Measurements from ENCODE around the gene ARMC2.

The ARMC2 gene

DNA sequence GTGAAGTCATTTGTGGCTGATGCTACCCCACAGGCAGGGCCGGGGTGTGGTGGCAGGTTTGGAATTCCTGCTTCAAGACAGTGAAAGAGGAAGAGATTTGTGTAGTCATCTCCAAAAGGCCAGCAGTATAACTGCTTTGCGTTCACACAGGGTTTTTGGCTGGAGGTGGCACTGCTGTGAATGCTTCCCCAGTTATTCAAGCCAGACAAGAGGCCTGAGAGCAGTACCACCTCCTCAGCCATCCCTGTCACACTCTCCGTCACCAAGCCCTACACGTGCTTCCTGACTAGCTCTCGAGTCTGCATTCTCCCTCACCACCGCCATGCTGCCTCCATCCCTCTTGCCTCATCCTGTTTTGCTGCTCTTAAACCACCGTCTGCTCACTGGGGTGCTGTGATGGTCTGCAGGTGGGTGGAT, 23.9 kb downstream of the ARMC2 start:
- Histone ChIP-seq H3K79me2 (ENCODE audit: insufficient read depth, low read length) (no peaks in the 10 kb centered on the region), H3K27me3 (ENCODE audit: low read length) (no peaks in the 10 kb centered on the region), H3K9me3 (ENCODE audit: insufficient read depth, low read length) (no peaks in the 10 kb centered on the region), H3K36me3 (ENCODE audit: low read length) (no peaks in the 10 kb centered on the region), H3K9ac (ENCODE audit: low read length) (no peak overlapping the region), H3K4me2 (ENCODE audit: low read depth, low read length, poor library complexity, severe bottlenecking) (no peak overlapping the region), H3K9me2 (replicated peaks; ENCODE audit: insufficient read depth, low read length) (no peaks in the 10 kb centered on the region), H3K4me3 (ENCODE audit: insufficient read depth, low read length, poor library complexity, severe bottlenecking) (no peak overlapping the region), H2AFZ (ENCODE audit: low read depth, low read length, severe bottlenecking) (no peak overlapping the region), H4K20me1 (ENCODE audit: low read depth, low read length) (no peaks in the 10 kb centered on the region), H3K27ac (ENCODE audit: low read depth, low read length) (no peak overlapping the region), H3F3A (ENCODE audit: insufficient read depth) (no peaks in the 10 kb centered on the region)
- TF ChIP-seq CTCF (IDR thresholded peaks at IDR 0.05; ENCODE audit: insufficient read depth, low read length, poor library complexity, severe bottlenecking) (no peak), EZH2phosphoT487 (conservative IDR thresholded peaks at IDR 0.05; ENCODE audit: low read length) (no peak)

- Histone ChIP-seq H3F3A (ENCODE audit: insufficient read depth) (no peaks in the 10 kb centered on the region), H3K9ac (ENCODE audit: low read length) (no peak overlapping the region), H3K4me3 (ENCODE audit: insufficient read depth, low read length, poor library complexity, severe bottlenecking) (no peak overlapping the region), H3K9me2 (replicated peaks; ENCODE audit: insufficient read depth, low read length) (no peaks in the 10 kb centered on the region), H3K27ac (ENCODE audit: low read depth, low read length) (no peak overlapping the region), H3K79me2 (ENCODE audit: insufficient read depth, low read length) (no peaks in the 10 kb centered on the region), H3K9me3 (ENCODE audit: insufficient read depth, low read length) (no peaks in the 10 kb centered on the region), H3K4me2 (ENCODE audit: low read depth, low read length, poor library complexity, severe bottlenecking) (no peak overlapping the region), H3K27me3 (ENCODE audit: low read length) (no peaks in the 10 kb centered on the region), H4K20me1 (ENCODE audit: low read depth, low read length) (no peaks in the 10 kb centered on the region), H3K36me3 (ENCODE audit: low read length) (no peaks in the 10 kb centered on the region), H2AFZ (ENCODE audit: low read depth, low read length, severe bottlenecking) (no peak overlapping the region)
- TF ChIP-seq EZH2phosphoT487 (conservative IDR thresholded peaks at IDR 0.05; ENCODE audit: low read length) (no peak), CTCF (IDR thresholded peaks at IDR 0.05; ENCODE audit: insufficient read depth, low read length, poor library complexity, severe bottlenecking) (no peak)
Measured at GRCh38 chr6:108872575-108872974, 24.4 kb downstream of the ARMC2 start.

DNA sequence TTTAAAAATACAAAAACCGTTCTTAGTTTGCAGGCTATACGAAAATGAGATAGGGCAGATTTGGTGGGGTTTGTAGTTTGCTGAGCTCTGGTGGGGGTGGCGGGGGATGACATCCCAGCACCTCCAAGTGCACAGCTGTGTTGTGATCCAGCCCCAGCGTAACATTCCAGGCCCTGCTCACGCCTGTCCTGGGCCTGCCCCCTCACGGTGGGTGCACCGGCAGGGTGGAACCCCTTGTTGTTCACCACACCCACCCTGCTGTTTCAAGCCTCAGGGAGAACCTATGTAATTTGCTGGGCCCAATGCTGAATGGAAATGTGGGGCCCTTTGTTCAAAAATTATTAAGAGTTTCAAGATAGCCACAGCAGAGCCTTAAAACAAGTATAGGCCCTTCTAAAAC, 25.0 kb downstream of the ARMC2 start:
- H3K9ac ChIP-seq (ENCODE audit: low read length), result no peak overlapping the region
- H4K20me1 ChIP-seq (ENCODE audit: low read depth, low read length), result no peaks in the 10 kb centered on the region
- no peak overlapping the region for H2AFZ ChIP-seq (ENCODE audit: low read depth, low read length, severe bottlenecking)
- H3K79me2 ChIP-seq (ENCODE audit: insufficient read depth, low read length), result no peaks in the 10 kb centered on the region
- H3K9me3 ChIP-seq (ENCODE audit: insufficient read depth, low read length), result no peaks in the 10 kb centered on the region
- no peaks in the 10 kb centered on the region for H3K36me3 ChIP-seq (ENCODE audit: low read length)
- no peak overlapping the region for H3K4me2 ChIP-seq (ENCODE audit: low read depth, low read length, poor library complexity, severe bottlenecking)
- H3F3A ChIP-seq (ENCODE audit: insufficient read depth), result no peaks in the 10 kb centered on the region
- TF ChIP-seq CTCF (IDR thresholded peaks at IDR 0.05; ENCODE audit: insufficient read depth, low read length, poor library complexity, severe bottlenecking) (no peak), EZH2phosphoT487 (conservative IDR thresholded peaks at IDR 0.05; ENCODE audit: low read length) (no peak)
- no peak overlapping the region for H3K27ac ChIP-seq (ENCODE audit: low read depth, low read length)
- H3K27me3 ChIP-seq (ENCODE audit: low read length), result no peaks in the 10 kb centered on the region
- no peak overlapping the region for H3K4me3 ChIP-seq (ENCODE audit: insufficient read depth, low read length, poor library complexity, severe bottlenecking)
- no peaks in the 10 kb centered on the region for H3K9me2 ChIP-seq (replicated peaks; ENCODE audit: insufficient read depth, low read length)
